ENCODE data around the gene LMTK2. TPM values are rescaled to one million over a fixed set of nuclear protein-coding genes. Genes with fewer than 3 reads are reported as not detected.

Gene LMTK2
- polyA plus RNA-seq, 3 donors = 13.4 to 15.7 (median 13.7) TPM

GRCh38 chr7:98168181-98168903 lies 61.7 kb downstream of the LMTK2 start:
- peak; percentile 23 to 70 (median 58) for DNase-seq (ENCODE audit: extremely low read depth in 1 of 11, low read depth in 9 of 11, low spot score in 4 of 11)

GRCh38 chr7:98168904-98169621 lies 62.4 kb downstream of the LMTK2 start:
- no peak for DNase-seq (ENCODE audit: extremely low read depth in 1 of 11, low read depth in 9 of 11, low spot score in 4 of 11)

GRCh38 chr7:98170966-98171365 lies 64.3 kb downstream of the LMTK2 start:
- DNase-seq (ENCODE audit: extremely low read depth in 1 of 11, low read depth in 9 of 11, low spot score in 4 of 11) = no peak

- no peak for DNase-seq (ENCODE audit: extremely low read depth in 1 of 11, low read depth in 9 of 11, low spot score in 4 of 11)
Observed at GRCh38 chr7:98171449-98171848, 64.8 kb downstream of the LMTK2 start.

- no peak for DNase-seq (ENCODE audit: extremely low read depth in 1 of 11, low read depth in 9 of 11, low spot score in 4 of 11)
Observed at GRCh38 chr7:98174334-98175259, 67.9 kb downstream of the LMTK2 start.

- DNase-seq (ENCODE audit: extremely low read depth in 1 of 11, low read depth in 9 of 11, low spot score in 4 of 11) = no peak
Observed at GRCh38 chr7:98175260-98175940, 68.7 kb downstream of the LMTK2 start.

GRCh38 chr7:98177553-98177952 lies 70.9 kb downstream of the LMTK2 start:
- DNase-seq (ENCODE audit: extremely low read depth in 1 of 11, low read depth in 9 of 11, low spot score in 4 of 11) = no peak

GRCh38 chr7:98178321-98178720 lies 71.7 kb downstream of the LMTK2 start:
- DNase-seq (ENCODE audit: extremely low read depth in 1 of 11, low read depth in 9 of 11, low spot score in 4 of 11) = no peak

GRCh38 chr7:98178762-98179490 lies 72.3 kb downstream of the LMTK2 start:
- DNase-seq (ENCODE audit: extremely low read depth in 1 of 11, low read depth in 9 of 11, low spot score in 4 of 11) = no peak

- no peak for DNase-seq (ENCODE audit: extremely low read depth in 1 of 11, low read depth in 9 of 11, low spot score in 4 of 11)
Observed at GRCh38 chr7:98180751-98181150, 74.1 kb downstream of the LMTK2 start.

- no peak for DNase-seq (ENCODE audit: extremely low read depth in 1 of 11, low read depth in 9 of 11, low spot score in 4 of 11)
Observed at GRCh38 chr7:98185101-98185500, 78.4 kb downstream of the LMTK2 start.

GRCh38 chr7:98186452-98187137 lies 79.9 kb downstream of the LMTK2 start:
- no peak for DNase-seq (ENCODE audit: extremely low read depth in 1 of 11, low read depth in 9 of 11, low spot score in 4 of 11)

GRCh38 chr7:98187138-98187502 lies 80.5 kb downstream of the LMTK2 start:
- no peak for DNase-seq (ENCODE audit: extremely low read depth in 1 of 11, low read depth in 9 of 11, low spot score in 4 of 11)

- no peak for DNase-seq (ENCODE audit: extremely low read depth in 1 of 11, low read depth in 9 of 11, low spot score in 4 of 11)
Observed at GRCh38 chr7:98189559-98189958, 82.9 kb downstream of the LMTK2 start.

GRCh38 chr7:98191668-98192431 lies 85.2 kb downstream of the LMTK2 start:
- no peak for DNase-seq (ENCODE audit: extremely low read depth in 1 of 11, low read depth in 9 of 11, low spot score in 4 of 11)

- no peak for DNase-seq (ENCODE audit: extremely low read depth in 1 of 11, low read depth in 9 of 11, low spot score in 4 of 11)
Observed at GRCh38 chr7:98192781-98193457, 86.3 kb downstream of the LMTK2 start.

Measured in renal cortex interstitium (tissue), 11 donors.